GM19035 (cell line): ENCODE measurements around the gene COPE.

Experiments
- ATAC-seq: cut with Tn5 transposase; IDR thresholded peaks from one replicate; pipeline ENCODE4 v1.9.1; 2021; ENCODE audit not compliant: unreplicated experiment

The COPE gene

DNA sequence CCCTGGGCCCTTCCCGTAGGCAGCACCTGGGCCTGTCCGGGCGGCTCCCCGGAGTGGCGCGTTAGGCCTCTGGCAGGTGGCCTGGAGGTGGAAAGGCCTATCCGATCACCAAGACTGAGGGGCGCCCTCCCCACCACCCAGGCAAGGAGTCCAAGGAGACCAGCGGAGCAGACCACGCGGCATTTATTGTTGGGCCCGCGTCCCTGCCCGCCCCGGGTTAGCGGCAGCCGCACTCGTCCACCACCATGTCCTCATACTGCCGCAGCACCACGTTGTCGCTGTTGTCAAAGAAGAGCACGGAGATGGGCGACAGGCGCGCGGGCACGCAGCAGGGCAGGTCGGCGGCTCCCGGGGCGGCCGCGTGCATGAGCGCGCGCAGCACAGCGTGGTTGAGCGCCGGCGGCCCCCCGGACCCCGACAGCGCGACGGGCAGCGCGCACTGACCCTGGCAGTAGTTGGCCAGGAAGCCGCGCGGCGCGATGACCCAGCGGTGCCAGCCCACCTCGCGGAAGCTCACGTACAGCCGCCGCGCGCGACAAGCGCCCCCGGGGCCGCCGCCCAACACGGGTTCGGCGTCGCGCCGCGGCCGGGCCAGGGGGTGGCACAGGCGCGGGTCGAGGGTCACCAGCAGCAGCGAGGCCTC lies 50.7 kb downstream of the COPE start:
- no peak for ATAC-seq

DNA sequence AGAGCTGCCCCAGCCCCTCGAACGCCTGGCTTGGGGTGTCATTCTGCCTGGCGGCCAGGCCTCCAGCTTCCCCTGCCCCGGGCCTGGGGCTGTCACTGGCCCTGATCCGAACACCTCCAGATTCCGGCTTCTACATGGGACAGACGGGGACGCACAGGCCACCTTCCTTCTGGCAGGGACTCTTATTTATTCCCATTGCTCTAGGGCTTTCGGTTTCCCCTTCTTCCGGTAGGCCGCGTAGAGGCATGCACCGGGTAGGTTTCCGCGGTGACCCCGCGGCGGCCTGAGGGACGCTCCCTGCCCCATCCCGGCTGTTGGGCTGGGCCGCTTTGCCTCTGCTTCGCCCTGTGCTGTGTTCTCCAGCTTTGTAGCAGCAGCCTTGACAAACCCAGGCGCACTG lies 51.4 kb downstream of the COPE start:
- no peak for ATAC-seq

DNA sequence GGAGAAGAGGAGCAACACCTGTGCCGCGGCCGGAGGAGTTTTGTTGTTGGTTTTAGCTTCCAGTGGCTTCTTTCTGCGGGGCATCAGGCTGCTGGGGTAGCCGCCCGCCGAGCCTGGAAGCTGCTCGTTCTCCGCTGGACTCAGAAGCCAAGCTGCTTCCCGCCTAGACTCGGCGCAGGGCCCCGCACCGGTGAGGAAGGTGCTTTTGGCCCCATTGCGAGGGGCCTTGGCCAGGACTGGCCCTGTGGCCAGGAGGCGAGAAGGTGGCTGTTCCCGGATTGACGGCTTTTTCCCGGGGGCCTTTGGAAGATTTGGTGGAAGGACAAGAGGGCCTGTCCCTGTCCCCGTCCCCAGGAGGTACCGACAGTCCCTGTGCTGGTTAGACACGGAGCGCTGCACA lies 52.0 kb downstream of the COPE start:
- ATAC-seq: no peak

DNA sequence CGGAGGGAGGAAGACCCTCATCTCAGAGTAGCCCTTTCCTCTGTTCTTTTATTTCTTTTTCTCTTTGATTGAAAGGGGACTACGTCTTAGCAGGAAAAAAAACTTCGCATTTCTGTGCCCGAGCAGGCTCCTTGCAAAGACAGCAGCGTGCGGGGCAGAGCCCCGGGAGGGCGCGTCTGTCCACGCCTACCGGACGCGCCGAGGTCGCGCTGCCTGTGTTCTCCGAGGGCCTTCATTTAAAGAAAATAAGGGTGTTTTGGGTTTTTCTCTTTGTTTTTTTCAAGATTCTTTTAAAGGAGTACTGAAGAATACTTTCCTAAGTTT lies 52.4 kb downstream of the COPE start:
- no peak for ATAC-seq

DNA sequence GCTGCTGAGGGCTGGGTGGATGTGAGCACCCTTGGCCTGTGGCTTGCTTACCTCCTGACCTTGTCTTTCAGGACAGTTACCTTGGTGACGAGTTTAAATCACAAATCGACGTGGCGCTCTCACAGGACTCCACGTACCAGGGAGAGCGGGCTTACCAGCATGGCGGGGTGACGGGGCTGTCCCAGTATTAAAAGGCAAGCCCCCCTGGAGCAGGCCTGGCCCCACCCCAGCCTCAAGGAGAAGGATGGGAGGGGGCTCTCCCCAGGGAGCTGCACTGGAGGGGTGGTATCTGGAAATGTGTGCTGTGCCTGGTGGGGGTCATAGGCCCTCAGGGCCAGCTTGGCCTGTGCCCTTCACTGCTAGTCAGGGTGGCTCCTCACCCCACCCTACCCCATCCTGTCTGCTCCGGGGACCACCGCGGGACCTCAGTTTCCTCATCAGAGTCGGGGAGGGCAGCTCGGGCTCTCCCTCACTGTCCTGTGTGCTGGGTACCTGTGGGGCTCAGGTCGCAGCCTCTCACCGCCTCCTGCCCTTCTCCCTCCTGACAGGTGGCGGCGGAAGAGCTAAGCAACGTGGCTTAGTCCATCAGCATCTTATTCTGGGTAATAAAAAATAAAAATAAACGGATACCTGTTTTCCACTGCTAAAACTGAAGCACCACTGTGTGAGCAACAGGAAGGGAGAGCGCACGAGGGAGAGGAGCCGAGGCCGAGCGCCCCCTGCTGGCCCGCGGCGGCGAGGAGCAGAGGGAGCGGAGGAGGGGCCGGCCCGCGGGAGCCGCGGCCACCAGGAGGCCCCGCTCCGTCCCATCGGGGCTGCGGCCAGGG lies 53.0 kb downstream of the COPE start:
- ATAC-seq: no peak

DNA sequence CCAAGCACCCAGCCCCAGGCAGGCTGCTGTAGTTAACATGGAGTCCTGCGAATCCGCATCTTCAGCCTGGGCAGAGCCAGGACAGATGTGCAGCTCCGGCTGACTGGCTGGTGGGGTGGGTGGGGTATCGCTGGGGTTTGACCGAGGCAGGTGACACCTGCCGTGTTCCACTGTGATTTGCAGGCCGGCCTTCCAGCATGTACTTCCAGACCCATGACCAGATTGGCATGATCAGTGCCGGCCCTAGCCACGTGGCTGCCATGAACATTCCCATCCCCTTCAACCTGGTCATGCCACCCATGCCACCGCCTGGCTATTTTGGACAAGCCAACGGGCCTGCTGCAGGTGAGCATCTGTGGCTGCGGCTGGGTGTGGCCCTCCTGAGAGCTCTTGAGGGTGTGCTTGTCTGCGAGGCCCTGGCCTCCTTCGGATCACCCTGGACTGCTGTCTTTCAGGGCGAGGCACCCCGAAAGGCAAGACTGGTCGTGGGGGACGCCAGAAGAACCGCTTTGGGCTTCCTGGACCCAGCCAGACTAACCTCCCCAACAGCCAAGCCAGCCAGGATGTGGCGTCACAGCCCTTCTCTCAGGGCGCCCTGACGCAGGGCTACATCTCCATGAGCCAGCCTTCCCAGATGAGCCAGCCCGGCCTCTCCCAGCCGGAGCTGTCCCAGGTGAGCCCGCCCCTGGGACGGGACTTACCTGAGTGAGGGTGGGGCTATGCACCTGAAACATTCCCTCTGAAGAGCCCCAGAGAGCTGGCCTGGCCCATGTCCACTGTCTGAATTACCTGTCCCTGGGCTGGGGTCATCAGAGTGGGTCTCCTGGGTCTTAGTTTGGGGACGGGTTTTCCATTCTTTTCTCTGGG lies 53.8 kb downstream of the COPE start:
- ATAC-seq: no peak

DNA sequence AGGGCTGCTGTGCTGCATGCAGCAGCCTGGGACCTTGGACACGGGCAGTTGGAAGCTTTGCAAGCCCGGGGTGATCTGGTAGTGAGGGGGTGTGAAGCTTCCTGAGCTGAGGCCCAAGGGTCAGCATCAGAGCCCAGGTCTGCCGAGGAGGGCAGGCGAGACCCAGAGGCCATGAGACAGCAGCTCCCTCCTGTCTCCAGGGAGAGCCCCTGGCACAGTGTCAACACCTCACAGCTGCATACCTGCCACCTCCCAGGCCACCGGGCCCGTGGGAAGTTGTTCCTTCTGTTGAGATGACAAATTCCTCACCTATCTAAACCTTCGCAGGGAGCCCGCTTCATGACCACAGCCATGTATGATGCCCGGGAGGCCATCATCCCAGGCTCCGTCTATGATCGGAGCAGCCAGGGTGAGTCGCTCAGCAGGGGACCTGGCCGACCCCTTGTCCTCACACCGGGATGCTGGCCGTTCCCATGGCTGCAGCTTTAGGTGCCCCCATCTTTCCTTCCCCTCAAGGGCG lies 55.3 kb downstream of the COPE start:
- no peak for ATAC-seq

DNA sequence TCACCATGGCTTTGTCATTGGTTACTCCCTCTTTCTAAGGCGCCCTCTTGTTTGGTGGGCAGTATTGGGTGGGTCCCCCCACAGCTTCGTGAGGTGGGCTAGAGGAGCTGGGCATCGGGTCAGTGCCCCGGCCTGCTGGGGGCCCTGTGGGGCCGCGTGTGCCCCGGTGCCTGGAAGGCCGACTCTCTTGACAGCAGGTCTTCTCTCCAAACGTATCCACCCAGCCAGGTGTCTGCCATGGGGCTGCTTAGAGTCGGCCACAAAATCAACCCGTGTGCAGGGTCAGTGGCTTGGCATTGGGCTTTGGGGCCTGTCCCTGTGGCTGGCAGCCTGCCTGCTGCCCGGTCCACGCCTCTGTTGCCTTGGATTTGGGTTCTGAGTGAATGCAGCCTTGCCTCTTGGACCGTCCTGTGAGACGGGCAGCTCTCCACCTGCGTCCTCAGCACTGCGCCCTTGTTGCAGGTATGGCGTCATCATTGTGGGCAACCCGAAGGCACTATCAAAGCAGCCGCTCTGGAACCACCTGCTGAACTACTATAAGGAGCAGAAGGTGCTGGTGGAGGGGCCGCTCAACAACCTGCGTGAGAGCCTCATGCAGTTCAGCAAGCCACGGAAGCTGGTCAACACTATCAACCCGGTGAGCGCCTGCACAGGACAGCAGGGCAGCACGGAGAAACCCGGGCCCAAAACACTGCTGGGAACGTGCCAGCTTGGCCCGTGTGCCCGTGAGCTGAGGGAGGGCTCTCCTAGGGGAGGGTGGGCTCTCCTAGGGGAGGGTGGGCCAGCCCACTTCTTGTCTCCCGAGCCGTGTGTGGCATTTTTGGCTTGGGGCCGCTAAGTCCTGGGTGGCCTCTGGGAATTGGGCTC lies 56.0 kb downstream of the COPE start:
- ATAC-seq: no peak

DNA sequence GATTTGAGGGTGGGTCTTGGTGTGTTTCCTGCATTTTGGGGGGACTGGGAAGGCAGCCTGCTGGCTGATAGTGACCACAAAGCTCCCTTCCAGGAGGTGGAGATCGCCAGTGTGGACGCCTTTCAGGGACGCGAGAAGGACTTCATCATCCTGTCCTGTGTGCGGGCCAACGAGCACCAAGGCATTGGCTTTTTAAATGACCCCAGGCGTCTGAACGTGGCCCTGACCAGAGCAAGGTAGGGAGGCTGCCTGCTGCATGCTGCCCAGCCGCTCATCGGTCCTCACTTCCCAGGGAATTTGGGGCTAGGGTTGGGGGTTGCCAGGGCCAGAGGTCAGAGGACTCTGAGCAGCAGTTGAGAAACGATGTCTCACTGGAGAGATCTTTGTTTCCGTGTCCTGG lies 57.3 kb downstream of the COPE start:
- no peak for ATAC-seq

DNA sequence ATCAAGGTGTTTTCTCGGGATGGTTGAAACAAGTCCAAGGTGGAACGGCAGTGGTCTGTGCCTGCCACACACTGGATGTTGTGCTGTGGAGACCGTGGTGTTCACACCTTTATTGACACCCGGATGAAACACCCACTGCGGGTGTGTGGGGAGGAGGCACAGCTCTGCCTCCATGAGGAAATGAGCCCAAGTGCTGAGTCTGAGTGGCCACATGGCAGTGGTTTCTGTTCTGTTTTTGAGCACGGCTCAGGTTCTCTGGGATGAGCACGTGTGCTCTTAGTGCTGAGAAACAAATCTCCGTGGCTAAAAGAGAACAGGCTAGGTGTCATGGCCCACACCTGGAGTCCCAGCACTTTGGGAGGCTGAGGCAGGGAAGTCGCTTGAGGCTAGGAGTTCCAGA lies 58.0 kb downstream of the COPE start:
- no peak for ATAC-seq

DNA sequence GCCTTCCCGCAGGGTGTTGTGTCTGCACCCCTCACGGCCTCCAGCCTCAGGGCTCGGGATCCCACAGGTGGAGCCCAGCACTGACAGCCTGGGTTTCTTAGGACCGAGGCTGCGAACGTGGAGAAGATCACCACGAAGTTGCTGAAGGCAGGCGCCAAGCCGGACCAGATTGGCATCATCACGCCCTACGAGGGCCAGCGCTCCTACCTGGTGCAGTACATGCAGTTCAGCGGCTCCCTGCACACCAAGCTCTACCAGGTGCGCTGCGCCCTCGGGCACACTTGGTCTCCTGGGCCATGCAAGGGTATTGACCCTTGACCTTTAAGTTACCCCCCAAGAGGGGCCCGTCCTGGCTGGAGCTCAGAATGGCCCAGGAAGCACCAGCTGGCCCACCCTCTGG lies 58.5 kb downstream of the COPE start:
- ATAC-seq: no peak

DNA sequence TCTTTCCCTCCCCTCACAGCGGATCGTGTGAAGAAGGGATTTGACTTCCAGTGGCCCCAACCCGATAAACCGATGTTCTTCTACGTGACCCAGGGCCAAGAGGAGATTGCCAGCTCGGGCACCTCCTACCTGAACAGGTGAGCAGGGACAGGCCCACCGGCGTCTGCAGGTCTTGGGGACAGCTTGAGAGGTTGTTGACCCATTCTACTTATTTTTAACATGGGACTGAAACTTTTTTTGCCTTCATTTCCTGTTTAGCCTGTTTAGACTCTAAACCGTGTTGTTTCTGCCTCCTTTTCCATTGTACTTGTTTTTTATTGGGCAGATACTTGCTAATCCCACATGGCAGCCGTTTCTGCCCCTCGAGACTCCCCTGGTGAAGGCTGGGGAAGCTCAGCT lies 58.9 kb downstream of the COPE start:
- ATAC-seq: no peak

DNA sequence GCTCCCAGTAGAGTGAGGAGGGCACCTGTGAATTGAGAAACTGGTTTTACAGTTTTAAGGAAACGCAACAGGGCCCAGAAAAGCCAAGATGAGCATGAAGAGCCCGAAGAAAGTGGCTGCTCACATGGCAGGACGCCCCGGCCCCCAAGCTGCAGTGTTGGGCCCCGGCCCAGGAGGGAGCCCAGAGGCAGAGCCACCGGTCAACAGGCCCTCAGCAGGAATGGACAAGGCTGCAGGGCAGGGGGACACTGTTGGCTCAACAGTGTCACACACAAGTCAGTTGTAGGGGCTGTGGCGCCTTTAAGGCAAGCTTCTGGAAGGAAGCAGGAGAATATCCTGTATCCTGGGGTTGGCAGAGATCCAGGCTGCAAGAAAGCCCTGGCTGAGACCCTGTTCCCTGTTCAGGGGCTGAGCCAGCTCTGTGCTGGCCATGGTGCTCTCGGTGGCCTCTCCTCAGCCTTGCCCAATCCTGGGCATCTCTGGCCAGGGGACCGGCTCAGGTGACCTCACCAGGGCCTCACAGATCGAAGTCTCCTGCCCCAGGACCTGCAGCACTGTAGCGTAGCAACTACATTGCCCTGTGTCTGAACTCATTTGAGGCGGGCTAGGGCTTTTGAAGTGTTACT lies 59.4 kb downstream of the COPE start:
- ATAC-seq: no peak

DNA sequence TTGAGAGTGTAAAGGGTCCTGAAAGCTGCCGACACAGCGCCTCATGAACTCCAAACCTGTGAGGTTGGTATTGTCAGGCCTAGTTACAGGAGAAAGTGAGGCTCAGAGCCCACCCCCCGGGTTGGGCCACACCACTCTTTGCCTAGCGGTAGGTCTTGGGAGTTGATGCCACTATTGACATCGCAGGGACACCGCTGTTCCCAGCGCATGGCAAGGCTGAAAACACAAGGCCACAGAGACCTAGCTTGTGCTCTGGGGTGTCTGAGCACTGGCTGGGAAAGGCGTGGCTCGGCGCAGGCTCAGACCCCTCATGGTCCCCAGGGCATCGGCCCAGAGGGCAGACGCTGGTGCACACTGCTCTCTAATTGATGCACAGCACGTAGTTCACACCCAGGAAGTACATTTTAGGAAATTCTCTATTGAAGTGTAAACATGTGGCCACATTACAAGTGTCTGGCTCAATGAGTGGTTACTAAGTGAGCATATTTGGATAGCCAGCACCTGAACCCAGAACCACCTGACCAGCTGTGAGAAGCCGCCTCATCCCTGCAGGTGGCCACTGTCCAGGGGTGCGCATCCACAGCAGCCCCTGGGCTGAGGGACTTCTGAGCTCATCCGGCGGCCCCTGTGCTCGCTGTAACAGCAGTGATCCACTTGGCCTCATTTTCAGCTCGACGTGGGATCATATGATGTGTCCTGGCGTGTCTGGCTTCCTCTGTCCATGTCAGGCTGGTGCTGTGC lies 60.1 kb downstream of the COPE start:
- no peak for ATAC-seq

DNA sequence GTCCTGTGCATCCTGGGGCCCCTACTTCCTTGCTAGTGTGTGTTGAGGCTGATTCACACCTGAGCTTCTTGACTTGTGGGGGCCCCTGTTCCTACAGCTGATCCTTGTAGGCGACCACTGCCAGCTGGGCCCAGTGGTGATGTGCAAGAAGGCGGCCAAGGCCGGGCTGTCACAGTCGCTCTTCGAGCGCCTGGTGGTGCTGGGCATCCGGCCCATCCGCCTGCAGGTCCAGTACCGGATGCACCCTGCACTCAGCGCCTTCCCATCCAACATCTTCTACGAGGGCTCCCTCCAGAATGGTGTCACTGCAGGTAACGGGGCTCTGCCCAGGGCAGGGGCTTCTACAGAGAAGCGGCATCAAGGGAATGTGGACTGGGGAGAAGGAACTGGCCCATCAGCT lies 62.0 kb downstream of the COPE start:
- no peak for ATAC-seq

DNA sequence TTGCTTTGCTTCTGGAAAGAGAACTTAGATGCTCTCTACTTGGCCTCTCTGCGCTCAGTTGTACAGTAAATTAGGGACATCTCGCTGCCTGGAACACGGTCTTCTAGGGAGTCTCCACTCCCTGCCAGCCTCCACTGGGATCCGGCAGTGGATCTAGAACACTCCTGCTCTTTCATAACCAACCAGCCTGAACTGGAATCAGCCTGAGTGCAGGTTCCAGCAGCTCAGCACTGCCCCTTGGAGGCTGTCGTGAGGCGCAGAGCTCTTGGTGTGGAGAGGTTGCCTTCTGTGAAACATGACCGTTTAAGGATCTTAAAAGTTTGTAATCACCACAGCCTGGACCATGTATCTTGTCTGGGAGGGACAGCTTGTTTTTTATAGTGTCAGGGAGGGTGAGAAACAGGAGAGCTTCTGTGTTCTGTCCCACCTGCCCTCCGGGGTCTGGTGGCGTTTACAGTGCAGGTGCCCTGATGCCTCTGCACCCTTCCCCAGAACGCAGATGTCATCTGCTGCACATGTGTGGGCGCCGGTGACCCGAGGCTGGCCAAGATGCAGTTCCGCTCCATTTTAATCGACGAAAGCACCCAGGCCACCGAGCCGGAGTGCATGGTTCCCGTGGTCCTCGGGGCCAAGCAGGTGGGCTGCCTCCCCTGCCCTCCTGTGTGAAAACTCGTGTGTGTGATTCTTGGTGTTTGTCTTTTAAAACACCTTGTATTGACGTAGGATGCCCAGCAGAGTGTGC lies 62.6 kb downstream of the COPE start:
- no peak for ATAC-seq

DNA sequence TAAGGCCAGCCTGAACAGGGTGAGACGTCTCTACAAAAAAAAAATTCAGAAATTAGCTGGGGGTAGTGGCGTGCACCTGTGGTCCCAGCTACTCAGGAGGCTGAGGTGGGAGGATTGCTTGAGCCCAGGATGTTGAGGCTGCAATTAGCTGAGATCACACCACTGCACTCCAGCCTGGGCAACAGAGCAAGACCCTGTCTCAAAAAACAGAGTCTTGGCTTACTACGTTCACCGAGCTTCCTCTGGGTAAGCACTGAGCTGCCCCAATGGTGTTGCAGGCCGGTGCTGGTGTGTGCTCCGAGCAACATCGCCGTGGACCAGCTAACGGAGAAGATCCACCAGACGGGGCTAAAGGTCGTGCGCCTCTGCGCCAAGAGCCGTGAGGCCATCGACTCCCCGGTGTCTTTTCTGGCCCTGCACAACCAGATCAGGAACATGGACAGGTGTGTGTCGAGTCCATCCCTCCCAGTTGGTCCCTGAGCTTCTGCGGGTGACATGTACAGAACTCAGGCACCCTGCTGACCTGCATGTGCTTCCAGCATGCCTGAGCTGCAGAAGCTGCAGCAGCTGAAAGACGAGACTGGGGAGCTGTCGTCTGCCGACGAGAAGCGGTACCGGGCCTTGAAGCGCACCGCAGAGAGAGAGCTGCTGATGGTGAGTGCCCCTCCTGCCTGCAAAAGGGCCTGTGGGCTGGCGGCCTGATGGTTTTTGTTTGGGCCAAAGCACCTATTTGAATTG lies 63.4 kb downstream of the COPE start:
- no peak for ATAC-seq

DNA sequence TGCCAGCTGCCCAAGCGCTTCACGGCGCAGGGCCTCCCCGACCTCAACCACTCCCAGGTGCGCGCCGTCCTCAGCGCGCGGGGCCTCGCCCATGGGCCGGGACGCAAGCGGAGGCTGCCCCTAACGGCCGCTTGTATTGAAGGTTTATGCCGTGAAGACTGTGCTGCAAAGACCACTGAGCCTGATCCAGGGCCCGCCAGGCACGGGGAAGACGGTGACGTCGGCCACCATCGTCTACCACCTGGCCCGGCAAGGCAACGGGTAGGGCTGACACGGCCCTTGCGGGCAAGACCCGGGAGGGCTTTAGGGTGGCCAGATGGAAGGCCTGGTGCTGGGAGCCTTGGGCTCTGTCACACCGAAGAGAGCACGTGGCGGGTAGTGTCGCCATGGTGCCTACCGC lies 64.2 kb downstream of the COPE start:
- no peak for ATAC-seq
